Esophagus muscularis mucosa (tissue), 4 donors: Measurements from ENCODE around the gene TTC33. TPM values are rescaled to one million over a fixed set of nuclear protein-coding genes. Genes with fewer than 3 reads are reported as not detected.

ENCODE experiments used
- DNase-seq: peaks from one replicate; pipeline ENCODE4 v3.0.0-alpha.2; 2017; ENCODE audit errors: extremely low spot score
- H3K27ac ChIP-seq, 4 donors: fragments of 200-600 bp; sonication (generic); replicated peaks in 1 of 4; 1 replicate in 3 of 4; 2 replicates in 1 of 4; pipeline ENCODE4 v1.5.1; 2016 to 2019; ENCODE audit warnings: mild to moderate bottlenecking in 1 of 4
- H3K27me3 ChIP-seq, 4 donors: fragments of 200-600 bp; sonication (generic); one replicate each; pipeline versions ENCODE4 v1.5.1 to v1.6.0; 2016 to 2019
- H3K36me3 ChIP-seq, 4 donors: fragments of 200-600 bp; sonication (generic); one replicate each; pipeline ENCODE4 v1.5.1; 2016 to 2019
- H3K4me1 ChIP-seq, 4 donors: fragments of 200-600 bp; sonication (generic); one replicate each; pipeline ENCODE4 v1.5.1; 2016 to 2019
- H3K4me3 ChIP-seq, 4 donors: fragments of 200-600 bp; sonication (generic); 1 replicate in 2 of 4; 2 replicates in 2 of 4; pipeline ENCODE4 v1.5.1; 2016 to 2019; ENCODE audit warnings: mild to moderate bottlenecking in 4 of 4, moderate library complexity in 1 of 4
- H3K9me3 ChIP-seq, 4 donors: fragments of 200-600 bp; sonication (generic); 1 replicate in 3 of 4; 2 replicates in 1 of 4; pipeline ENCODE4 v1.5.1; 2016 to 2019
- EP300 ChIP-seq: sonication (generic); formaldehyde crosslinking; IDR thresholded peaks from one replicate; pipeline ENCODE4 v1.6.1; 2017; ENCODE audit warnings: antibody characterized with exemption
- POLR2A ChIP-seq: fragments of 450-650 bp; IDR thresholded peaks from one replicate; pipeline ENCODE4 v1.6.1; 2017; ENCODE audit warnings: antibody characterized with exemption, moderate library complexity, mild to moderate bottlenecking, low read depth
- POLR2AphosphoS5 ChIP-seq, 2 donors: sonication (generic); formaldehyde crosslinking; IDR thresholded peaks; one replicate each; pipeline ENCODE4 v1.6.1; 2017; ENCODE audit warnings: antibody characterized with exemption in 2 of 2
- WGBS: methylation state at CpG from one replicate; pipeline ENCODE4 v1.1.5; 2018; 5-methylcytosine and 5-hydroxymethylcytosine counted together
- intact Hi-C: fragments of 100-400 bp; cut with DNase I; formaldehyde crosslinking; loops from one replicate; pipeline ENCODE4 v1.15.1; 2023
- total RNA-seq, 4 donors: library from RNA; depleted of rRNA; stranded (reverse); fragments of >200 nt; gene quantifications; one replicate each; pipeline versions ENCODE4 v1.1.0 to v1.2.1, GENCODE V29; 2016
- TF ChIP-seq, protein P1 (sequence below), 3 experiments: fragments of 200-600 bp in 2 of 3; fragments of 450-650 bp in 1 of 3; sonication (generic) in 2 of 3; IDR thresholded peaks; one replicate each; pipeline ENCODE4 v1.5.1; 2017 to 2019; ENCODE audit warnings: antibody characterized with exemption in 3 of 3, mild to moderate bottlenecking in 2 of 3, moderate library complexity in 1 of 3

TTC33 gene
- total RNA-seq, 4 donors from 2014 or later: 19.1 to 32.7 (median 24.0) TPM

DNA sequence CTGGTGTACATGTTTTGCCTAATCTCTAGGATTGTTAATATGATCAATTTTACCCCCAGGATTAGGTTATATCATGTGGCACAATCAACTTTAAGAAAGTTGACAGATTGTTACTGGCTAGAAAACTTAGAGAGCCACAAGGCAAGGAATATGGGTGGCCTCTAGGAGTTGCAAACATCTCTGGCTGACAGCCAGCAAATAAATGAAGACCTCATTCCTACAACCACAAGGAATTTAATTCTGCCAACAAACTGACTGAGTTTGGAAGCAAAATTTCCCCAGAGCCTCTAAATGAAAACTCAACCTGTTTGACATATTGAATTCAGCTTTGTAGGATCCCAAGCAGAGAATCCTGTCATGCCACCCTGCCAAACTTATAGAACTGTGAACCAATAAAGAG is 272.4 kb downstream of the TTC33 start:
- Histone ChIP-seq H3K27me3 (no peaks in the 10 kb centered on the region), H3K4me1 (peaks cover 0 to 6% (median 3%) of the 10 kb centered on the region in 4 donors), H3K4me3 (no peak overlapping the region), H3K27ac (no peak overlapping the region), H3K36me3 (no peaks in the 10 kb centered on the region), H3K9me3 (no peaks in the 10 kb centered on the region)
- DNase-seq: no peak
- TF ChIP-seq, protein P1, sequence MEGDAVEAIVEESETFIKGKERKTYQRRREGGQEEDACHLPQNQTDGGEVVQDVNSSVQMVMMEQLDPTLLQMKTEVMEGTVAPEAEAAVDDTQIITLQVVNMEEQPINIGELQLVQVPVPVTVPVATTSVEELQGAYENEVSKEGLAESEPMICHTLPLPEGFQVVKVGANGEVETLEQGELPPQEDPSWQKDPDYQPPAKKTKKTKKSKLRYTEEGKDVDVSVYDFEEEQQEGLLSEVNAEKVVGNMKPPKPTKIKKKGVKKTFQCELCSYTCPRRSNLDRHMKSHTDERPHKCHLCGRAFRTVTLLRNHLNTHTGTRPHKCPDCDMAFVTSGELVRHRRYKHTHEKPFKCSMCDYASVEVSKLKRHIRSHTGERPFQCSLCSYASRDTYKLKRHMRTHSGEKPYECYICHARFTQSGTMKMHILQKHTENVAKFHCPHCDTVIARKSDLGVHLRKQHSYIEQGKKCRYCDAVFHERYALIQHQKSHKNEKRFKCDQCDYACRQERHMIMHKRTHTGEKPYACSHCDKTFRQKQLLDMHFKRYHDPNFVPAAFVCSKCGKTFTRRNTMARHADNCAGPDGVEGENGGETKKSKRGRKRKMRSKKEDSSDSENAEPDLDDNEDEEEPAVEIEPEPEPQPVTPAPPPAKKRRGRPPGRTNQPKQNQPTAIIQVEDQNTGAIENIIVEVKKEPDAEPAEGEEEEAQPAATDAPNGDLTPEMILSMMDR (IDR thresholded peaks at IDR 0.05): no peak
- TF ChIP-seq EP300 (no peak), POLR2AphosphoS5 (IDR thresholded peaks at IDR 0.05) (no peak), POLR2A (no peak)
- intact Hi-C loops: no loop called here

GRCh38 chr5:40481241-40481640 is 274.5 kb downstream of the TTC33 start:
- H3K27ac ChIP-seq: no peak overlapping the region
- TF ChIP-seq, protein P1 (IDR thresholded peaks at IDR 0.05): no peak
- TF ChIP-seq EP300 (no peak), POLR2A (no peak), POLR2AphosphoS5 (IDR thresholded peaks at IDR 0.05) (no peak)
- 94% methylated on average over 2 of the region's 2 CpGs for WGBS
- no peaks in the 10 kb centered on the region for H3K27me3 ChIP-seq
- H3K9me3 ChIP-seq: no peaks in the 10 kb centered on the region
- H3K4me1 ChIP-seq: peaks cover 0 to 18% (median 12%) of the 10 kb centered on the region in 4 donors
- DNase-seq: no peak
- no peak overlapping the region for H3K4me3 ChIP-seq
- intact Hi-C loops: no loop called here
- no peaks in the 10 kb centered on the region for H3K36me3 ChIP-seq

DNA sequence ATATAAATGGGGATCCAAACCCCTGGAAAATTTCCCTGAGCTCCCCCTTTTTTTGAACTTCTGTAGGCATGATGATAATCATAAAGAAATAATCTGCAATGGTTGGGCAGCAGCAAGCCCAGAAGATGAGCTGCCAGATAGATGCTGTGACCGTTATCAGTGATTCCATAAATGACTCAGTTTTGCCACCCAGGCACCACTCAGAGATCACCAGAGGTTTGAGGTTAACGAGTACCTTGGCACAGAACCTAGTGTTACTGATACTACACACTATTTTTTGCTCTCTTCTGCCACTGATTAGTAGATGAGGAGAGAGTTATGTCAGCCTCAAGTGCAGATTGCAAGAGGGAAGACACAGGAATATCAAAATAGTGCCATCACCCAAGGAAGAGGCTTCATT is 275.4 kb downstream of the TTC33 start:
- H3K27me3 ChIP-seq: no peaks in the 10 kb centered on the region
- no peaks in the 10 kb centered on the region for H3K36me3 ChIP-seq
- H3K9me3 ChIP-seq: no peaks in the 10 kb centered on the region
- no peak overlapping the region for H3K27ac ChIP-seq
- no peak for DNase-seq
- intact Hi-C loops: no loop called here
- no peak overlapping the region for H3K4me3 ChIP-seq
- 61% methylated on average over 2 of the region's 2 CpGs for WGBS
- peaks cover 0 to 18% (median 12%) of the 10 kb centered on the region in 4 donors for H3K4me1 ChIP-seq
- TF ChIP-seq POLR2A (no peak), POLR2AphosphoS5 (IDR thresholded peaks at IDR 0.05) (no peak), EP300 (no peak)
- TF ChIP-seq, protein P1 (IDR thresholded peaks at IDR 0.05): no peak

- DNase-seq: no peak
- Histone ChIP-seq H3K4me3 (no peak overlapping the region), H3K27me3 (no peaks in the 10 kb centered on the region), H3K36me3 (no peaks in the 10 kb centered on the region), H3K27ac (no peak overlapping the region), H3K9me3 (no peaks in the 10 kb centered on the region), H3K4me1 (peaks cover 0 to 18% (median 12%) of the 10 kb centered on the region in 4 donors)
- 49% methylated on average over 3 of the region's 3 CpGs for WGBS
- TF ChIP-seq, protein P1 (IDR thresholded peaks at IDR 0.05): no peak
- TF ChIP-seq POLR2A (no peak), POLR2AphosphoS5 (IDR thresholded peaks at IDR 0.05) (no peak), EP300 (no peak)
- intact Hi-C loops: no loop called here
Measured at GRCh38 chr5:40479939-40480338, 275.8 kb downstream of the TTC33 start.

GRCh38 chr5:40478766-40479165 is 277.0 kb downstream of the TTC33 start:
- intact Hi-C loops: no loop called here
- no peaks in the 10 kb centered on the region for H3K36me3 ChIP-seq
- H3K4me1 ChIP-seq: peaks cover 0 to 18% (median 12%) of the 10 kb centered on the region in 4 donors
- H3K9me3 ChIP-seq: no peaks in the 10 kb centered on the region
- 52% methylated on average over 2 of the region's 2 CpGs for WGBS
- no peaks in the 10 kb centered on the region for H3K27me3 ChIP-seq
- no peak for DNase-seq
- no peak overlapping the region for H3K27ac ChIP-seq
- no peak for TF ChIP-seq EP300
- TF ChIP-seq, protein P1 (IDR thresholded peaks at IDR 0.05): no peak
- no peak for TF ChIP-seq POLR2AphosphoS5 (IDR thresholded peaks at IDR 0.05)
- no peak for TF ChIP-seq POLR2A
- H3K4me3 ChIP-seq: no peak overlapping the region
